ENCODE measurements around the gene IL21R. TPM values are rescaled to one million over a fixed set of nuclear protein-coding genes. Genes with fewer than 3 reads are reported as not detected.
A peak's percentile ranks its signal among the peaks of the same experiment; 100 is the strongest.

Gene IL21R
- total and polyA plus RNA-seq, 11 donors = 0.04 to 6.0 (median 0.26) TPM; not detected in 1

DNA sequence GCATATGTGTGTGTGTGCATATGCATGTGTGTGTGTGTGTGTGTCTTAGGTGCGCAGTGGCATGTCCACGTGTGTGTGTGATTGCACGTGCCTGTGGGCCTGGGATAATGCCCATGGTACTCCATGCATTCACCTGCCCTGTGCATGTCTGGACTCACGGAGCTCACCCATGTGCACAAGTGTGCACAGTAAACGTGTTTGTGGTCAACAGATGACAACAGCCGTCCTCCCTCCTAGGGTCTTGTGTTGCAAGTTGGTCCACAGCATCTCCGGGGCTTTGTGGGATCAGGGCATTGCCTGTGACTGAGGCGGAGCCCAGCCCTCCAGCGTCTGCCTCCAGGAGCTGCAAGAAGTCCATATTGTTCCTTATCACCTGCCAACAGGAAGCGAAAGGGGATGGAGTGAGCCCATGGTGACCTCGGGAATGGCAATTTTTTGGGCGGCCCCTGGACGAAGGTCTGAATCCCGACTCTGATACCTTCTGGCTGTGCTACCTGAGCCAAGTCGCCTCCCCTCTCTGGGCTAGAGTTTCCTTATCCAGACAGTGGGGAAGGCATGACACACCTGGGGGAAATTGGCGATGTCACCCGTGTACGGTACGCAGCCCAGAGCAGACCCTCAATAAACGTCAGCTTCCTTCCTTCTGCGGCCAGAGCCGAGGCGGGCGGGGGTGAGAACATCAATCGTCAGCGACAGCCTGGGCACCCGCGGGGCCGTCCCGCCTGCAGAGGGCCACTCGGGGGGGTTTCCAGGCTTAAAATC is 47.6 kb downstream of the IL21R start:
- intact Hi-C loops (cut with DNase I) = loop anchor here in 3 of 10 donors (5.0 to 10.0 kb wide), 2 partner anchors 77 to 1615 kb away; no protein-coding TSS in a partner anchor
- DNase-seq (peak in 1 of 5 donors; percentile 65), ATAC-seq (peak in 1 of 4 donors; percentile 70)
- H3K27ac ChIP-seq = peak overlapping the region in 1 of 12 donors; percentile 29
- H3K4me1 ChIP-seq = peaks cover 0 to 30% (median 0%) of the 10 kb centered on the region in 12 donors
- 30 to 40% (median 34%) methylated on average over 28 to 31 of the region's 31 CpGs for WGBS, 4 donors
- TF ChIP-seq, protein P1, sequence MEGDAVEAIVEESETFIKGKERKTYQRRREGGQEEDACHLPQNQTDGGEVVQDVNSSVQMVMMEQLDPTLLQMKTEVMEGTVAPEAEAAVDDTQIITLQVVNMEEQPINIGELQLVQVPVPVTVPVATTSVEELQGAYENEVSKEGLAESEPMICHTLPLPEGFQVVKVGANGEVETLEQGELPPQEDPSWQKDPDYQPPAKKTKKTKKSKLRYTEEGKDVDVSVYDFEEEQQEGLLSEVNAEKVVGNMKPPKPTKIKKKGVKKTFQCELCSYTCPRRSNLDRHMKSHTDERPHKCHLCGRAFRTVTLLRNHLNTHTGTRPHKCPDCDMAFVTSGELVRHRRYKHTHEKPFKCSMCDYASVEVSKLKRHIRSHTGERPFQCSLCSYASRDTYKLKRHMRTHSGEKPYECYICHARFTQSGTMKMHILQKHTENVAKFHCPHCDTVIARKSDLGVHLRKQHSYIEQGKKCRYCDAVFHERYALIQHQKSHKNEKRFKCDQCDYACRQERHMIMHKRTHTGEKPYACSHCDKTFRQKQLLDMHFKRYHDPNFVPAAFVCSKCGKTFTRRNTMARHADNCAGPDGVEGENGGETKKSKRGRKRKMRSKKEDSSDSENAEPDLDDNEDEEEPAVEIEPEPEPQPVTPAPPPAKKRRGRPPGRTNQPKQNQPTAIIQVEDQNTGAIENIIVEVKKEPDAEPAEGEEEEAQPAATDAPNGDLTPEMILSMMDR (IDR thresholded peaks at IDR 0.05) = no peak
- no peak for TF ChIP-seq POLR2A (IDR thresholded peaks at IDR 0.05)
- peaks cover 0 to 41% (median 14%) of the 10 kb centered on the region in 9 donors for H3K27me3 ChIP-seq
- peaks cover 0 to 19% (median 0%) of the 10 kb centered on the region in 9 donors for H3K36me3 ChIP-seq
- H3K4me3 ChIP-seq = no peak overlapping the region
- peaks cover 0 to 7% (median 4%) of the 10 kb centered on the region in 12 donors for H3K9me3 ChIP-seq

- peaks cover 0 to 3% (median 0%) of the 10 kb centered on the region in 12 donors for H3K9me3 ChIP-seq
- H3K4me1 ChIP-seq = peaks cover 0 to 31% (median 0%) of the 10 kb centered on the region in 12 donors
- no peak overlapping the region for H3K4me3 ChIP-seq
- ATAC-seq (no peak), DNase-seq (peak in 1 of 5 donors; percentile 44)
- H3K36me3 ChIP-seq = peaks cover 0 to 13% (median 0%) of the 10 kb centered on the region in 9 donors
- TF ChIP-seq, protein P1 (IDR thresholded peaks at IDR 0.05) = no peak
- no peak for TF ChIP-seq POLR2A (IDR thresholded peaks at IDR 0.05)
- peaks cover 0 to 41% (median 14%) of the 10 kb centered on the region in 9 donors for H3K27me3 ChIP-seq
- peak overlapping the region in 1 of 12 donors; percentile 29 for H3K27ac ChIP-seq
- intact Hi-C loops (cut with DNase I) = loop anchor here in 3 of 10 donors (5.0 to 10.0 kb wide), 2 partner anchors 78 to 1615 kb away; no protein-coding TSS in a partner anchor
- WGBS, 4 donors = 24 to 25% (median 25%) methylated on average over 5 of the region's 5 CpGs
These were observed 48.2 kb downstream of the IL21R start for GRCh38 chr16:27450196-27450549.

- WGBS, 4 donors = 55 to 68% (median 65%) methylated on average over 16 of the region's 16 CpGs
- Histone ChIP-seq H3K4me1 (peaks cover 0 to 51% (median 3%) of the 10 kb centered on the region in 12 donors), H3K36me3 (peaks cover 0 to 7% (median 0%) of the 10 kb centered on the region in 9 donors), H3K27ac (no peak overlapping the region), H3K27me3 (peaks cover 0 to 34% (median 14%) of the 10 kb centered on the region in 9 donors), H3K9me3 (no peaks in the 10 kb centered on the region), H3K4me3 (no peak overlapping the region)
- TF ChIP-seq, protein P1 (IDR thresholded peaks at IDR 0.05) = no peak
- TF ChIP-seq POLR2A (IDR thresholded peaks at IDR 0.05) = no peak
- DNase-seq (peak in 1 of 5 donors; percentile 40), ATAC-seq (no peak)
- intact Hi-C loops (cut with DNase I) = loop anchor here in 3 of 10 donors (5.0 to 10.0 kb wide), 2 partner anchors 81 to 1618 kb away; no protein-coding TSS in a partner anchor
These were observed 50.9 kb downstream of the IL21R start for GRCh38 chr16:27452569-27453493.

Data from heart left ventricle (tissue), 16 donors.